ENCODE data around the gene LKAAEAR1. TPM values are rescaled to one million over a fixed set of nuclear protein-coding genes. Genes with fewer than 3 reads are reported as not detected.

Gene LKAAEAR1
- total RNA-seq, 1 donor from 2014 or later: 0.39 TPM

GRCh38 chr20:64065062-64065973 lies 18.9 kb downstream of the LKAAEAR1 start:
- DNase-seq: no peak

GRCh38 chr20:64064145-64064698 lies 20.0 kb downstream of the LKAAEAR1 start:
- no peak for DNase-seq

DNA sequence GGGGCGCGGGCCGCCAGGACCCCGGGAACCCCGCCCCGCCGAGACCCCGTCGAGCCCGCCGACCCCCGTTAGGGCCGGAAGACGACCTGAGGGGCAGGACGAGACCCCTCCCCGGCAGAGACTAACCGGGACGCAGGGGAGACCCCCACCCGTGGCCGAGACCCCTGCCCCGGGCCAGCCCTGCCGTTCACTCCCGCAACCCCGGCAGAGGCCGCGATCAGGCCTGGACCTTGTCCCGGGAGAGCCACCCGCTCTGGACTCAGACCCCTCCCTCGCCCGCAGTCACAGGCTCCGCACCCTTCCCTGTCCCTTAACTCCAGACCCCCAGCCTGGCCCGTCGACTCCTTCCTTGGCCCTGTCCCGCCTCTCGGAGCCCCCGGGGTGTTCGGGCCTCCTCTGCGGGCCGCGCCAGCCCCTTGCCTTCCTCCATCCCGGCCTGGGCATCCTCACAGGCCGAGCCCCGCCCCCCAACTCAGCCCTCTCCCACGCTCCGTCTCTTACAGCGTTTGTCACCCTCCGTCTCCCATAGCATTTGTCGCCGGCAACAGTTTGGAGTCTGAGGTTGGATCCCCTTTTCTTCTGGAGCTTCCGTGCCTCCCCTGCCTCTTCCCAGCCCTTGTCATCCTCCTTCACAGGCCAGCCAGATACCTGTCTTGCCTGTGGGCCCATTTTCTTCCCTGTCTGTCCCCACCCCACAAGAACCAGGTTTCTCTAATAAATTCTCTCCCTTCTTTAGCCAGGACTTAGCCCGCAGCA lies 20.6 kb downstream of the LKAAEAR1 start:
- DNase-seq: no peak

DNA sequence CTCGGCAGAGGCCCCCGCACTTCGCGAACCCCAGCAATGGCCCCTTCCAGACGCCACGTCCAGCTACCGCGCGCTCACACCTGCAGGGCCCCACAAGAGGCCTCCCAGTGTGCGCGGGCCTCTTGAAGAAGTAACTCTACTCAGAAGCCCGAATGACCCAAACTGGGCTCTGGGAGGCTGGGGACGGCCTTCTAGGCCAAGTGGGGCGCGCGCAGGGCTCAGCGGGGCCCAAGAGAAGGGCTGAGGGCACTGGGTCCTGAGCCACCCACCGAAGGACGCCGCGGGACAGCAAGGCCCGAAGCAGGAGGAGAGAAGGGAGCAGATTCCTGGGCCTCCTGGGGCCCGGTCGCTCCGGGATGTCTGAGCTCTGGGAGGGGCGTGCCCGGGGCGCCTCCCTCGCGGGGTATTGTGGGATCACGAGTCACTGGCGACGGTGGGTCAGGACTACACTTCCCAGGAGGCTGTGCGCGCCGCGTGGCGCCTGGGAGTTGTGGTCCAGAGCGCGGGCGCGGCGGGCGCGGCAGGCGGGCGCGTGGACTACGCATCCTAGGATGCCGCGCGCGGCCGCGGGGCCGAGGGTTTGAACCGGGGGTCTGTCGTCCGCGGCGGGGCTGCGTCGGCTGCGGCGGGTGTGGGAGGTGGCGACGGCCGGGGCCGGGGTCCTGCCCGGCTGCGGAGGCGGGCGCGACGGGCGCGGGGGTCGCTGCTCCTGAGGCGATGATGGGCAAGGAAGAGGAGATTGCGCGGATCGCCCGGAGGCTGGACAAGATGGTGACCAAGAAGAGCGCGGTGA lies 21.4 kb downstream of the LKAAEAR1 start, which contains the start of gene TCEA2:
TSS of gene TCEA2 (plus strand) at position 603 of the 793 bp plus-strand sequence. CDS start at position 718, 115 bp downstream.
- DNase-seq: peak; percentile 93

- DNase-seq: no peak
Measured at GRCh38 chr20:64062276-64062595, 22.0 kb downstream of the LKAAEAR1 start.

- no peak for DNase-seq
Measured at GRCh38 chr20:64058536-64058935, 25.7 kb downstream of the LKAAEAR1 start.

DNA sequence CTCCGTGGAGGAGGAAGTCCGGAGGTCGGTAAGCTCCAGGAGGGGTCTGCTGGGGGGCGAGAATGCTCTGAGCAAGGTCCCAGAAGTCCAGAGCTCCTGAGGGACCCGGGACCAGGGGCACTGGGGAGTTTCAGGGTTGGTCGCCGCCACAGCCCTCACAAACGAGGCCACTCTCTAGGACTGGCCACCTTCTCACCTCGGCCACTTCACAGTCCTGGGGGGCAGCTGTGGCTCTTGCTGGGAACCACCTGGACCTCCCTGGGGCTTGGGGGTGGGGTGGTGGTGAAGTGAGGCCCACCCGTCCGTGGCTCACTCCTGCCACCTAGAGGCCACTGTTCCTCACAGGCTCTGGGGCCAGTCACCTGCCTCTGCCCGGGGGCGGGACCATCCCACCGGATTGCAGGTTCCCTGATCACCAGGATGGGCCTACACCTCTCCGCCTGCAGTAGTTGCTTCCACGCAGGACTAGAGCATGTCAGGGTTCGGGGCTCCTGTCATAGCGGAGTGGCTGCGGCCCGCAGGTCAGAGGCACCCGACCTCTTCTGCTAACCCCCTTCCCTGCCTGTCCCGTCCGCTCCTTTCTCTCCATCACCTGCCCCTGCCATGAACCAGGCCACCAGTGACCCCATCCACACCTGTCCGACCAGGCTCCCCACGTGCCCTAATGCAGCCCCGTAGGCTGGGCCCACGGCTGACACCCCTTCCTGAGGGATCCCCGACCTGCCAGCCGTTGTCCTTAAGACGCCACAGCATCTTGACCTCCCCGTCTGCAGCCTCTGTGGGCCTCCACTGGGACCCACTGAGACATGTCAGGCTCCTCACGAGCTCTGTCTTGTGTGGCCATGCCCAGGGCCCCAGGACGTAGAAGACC lies 26.3 kb downstream of the LKAAEAR1 start:
- DNase-seq: no peak

DNA sequence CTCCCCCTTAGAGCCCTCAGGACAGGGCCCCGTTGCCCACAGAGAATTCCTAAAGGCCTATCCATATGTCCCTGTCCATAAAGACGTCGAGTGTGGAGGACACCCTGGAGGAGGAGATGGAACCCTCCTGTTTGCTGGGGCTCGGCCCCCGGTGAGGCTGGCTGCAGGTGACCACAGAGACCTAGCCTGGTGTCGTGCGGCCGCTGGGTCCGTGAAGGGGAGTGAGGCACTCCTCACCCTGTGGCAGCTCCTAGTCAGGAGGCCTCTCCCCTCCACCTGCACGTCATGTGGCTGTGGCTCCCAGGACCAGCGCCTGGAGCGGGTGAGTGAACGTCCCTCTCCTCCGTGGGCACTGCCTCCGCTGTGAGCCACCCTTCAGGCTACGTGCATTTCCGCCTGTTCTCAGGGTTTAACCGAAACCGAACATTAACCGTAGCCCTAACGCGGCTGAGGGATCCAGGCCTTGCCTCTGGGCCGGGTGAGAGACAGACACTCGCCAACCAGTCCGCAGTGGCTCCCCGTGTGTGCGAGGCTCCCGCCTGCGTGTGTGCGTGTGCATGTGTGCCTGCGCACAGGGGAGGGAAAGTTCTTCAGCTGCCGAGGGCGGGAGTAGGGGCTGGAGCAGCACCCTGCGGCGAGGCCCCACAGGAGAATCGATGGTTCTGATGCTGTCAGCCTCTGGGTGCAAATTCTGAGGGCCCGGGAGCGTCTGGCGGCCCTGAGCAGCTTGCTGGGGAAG lies 27.1 kb downstream of the LKAAEAR1 start:
- DNase-seq: no peak

- no peak for DNase-seq
Measured at GRCh38 chr20:64056639-64056888, 27.6 kb downstream of the LKAAEAR1 start.

- DNase-seq: no peak
Measured at GRCh38 chr20:64055893-64056638, 28.1 kb downstream of the LKAAEAR1 start.

DNA sequence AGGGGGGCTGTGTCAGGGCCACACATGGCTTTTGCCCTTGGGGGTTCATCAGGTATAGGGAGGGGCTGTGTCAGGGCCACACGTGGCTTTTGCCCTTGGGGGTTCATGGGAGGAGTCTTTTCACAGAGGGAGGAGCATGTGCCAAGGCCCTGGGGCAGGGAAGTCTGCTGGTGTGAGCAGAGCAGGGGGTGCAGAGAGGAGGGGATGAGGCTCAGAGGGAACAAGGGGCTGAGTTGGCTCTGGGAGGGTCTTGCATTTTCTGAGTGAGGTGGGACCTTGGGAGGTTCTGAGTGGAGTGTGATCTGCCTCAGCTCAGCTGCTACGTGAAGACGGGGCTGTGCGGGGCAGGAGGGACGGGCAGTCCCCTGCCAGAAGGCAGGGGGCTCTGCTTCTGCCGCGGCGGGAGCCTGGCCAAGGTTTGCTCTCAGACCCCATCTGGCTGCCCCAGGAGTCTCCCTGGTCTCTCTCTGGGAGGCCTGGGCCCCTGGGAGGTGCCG lies 28.8 kb downstream of the LKAAEAR1 start:
- no peak for DNase-seq

GRCh38 chr20:64053841-64054661 lies 30.1 kb downstream of the LKAAEAR1 start:
- no peak for DNase-seq

DNA sequence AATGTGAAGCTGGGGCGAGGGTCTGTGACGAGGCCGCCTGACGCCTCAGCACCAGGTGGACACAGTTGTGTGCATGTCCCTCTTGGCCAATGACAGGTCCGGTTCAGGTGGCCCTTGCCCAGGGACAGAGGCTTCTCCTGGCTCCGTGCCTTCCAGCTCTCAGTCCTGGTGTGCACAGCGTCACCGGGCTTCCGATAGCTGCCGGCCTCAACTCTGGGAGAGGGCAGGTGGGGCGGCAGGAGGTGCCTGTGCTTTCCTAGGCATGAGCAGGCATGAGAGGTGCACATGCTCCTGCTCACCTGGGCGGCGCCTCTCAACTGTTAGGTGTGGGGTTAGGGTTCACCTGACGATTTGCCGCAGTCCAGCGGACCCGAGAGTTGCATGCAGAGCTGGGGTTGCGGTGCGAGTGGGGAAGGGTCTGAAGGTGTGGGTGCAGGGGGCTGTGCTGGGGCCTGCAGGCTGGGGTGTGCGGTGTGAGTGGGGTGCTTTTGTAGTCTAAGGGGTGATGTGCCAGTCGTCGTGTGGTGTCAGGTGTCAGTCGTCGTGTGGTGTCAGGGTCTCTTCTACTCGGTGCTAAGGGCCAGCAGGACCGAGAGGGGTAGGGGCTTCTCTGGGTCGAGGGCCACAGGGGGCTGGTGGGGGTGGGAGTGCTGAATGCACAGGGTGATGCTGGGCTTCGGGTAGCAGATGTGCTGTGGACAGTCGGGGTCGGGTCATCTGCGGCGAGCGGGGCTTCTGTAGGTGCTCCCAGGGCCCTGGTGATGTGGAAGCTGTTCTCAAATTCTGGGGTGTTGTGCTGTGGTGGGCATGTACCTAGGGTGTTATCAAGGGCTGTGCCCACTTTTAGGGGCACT lies 31.0 kb downstream of the LKAAEAR1 start:
- no peak for DNase-seq

GRCh38 chr20:64052326-64052722 lies 31.9 kb downstream of the LKAAEAR1 start:
- DNase-seq: no peak

DNA sequence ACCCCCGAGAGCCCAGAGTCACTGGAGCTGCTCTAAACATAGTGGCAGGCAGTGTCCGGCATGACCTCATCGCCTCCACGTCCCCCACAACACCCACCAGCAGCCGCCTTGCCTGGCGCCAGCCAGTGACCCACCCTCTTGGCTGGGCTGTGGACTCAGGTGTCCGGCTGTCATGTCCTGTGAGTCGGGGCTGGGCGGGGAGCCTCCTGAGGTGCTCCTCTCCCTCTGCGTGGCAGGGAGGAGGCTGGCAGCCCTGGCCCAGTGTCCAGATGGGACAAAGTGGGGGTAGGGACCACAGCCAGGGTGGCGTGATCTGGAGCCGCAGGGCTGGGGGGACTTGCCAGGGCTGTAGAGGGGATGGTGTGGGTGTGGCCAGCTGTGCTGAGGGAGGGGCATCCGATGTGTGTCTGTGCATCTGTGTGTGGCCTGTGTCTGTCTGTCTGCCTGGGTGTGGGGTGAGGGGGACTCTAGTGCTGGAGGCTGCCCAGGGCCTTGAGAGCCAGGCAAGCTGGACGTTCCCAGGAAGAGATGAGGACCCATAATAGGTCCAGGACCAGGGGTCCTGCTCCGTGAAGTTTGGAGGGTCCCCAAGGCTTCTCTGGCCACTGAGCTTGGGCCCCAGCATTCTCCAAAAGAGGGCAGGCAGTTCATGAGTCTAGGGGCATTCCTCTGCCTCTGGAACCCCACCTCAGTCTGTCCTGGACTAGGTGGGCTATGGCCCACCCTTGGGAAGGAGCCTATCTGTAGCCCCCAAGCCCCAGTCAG lies 32.5 kb downstream of the LKAAEAR1 start:
- no peak for DNase-seq

- DNase-seq: no peak
Measured at GRCh38 chr20:64051033-64051452, 33.2 kb downstream of the LKAAEAR1 start.
